Fibroblast of upper back skin (primary cell): ENCODE data around the gene HSPH1.
"Not testable (repeated sequence)": the region's sequence is repeated elsewhere in the genome, so short reads cannot be mapped to it uniquely, and the experiment has no call there.

ENCODE experiments used
- DNase-seq: peaks from one replicate; pipeline ENCODE4 v3.0.0-alpha.2; 2013

HSPH1 gene

GRCh38 chr13:31161557-31162150 lies at the start of gene HSPH1:
TSS of gene HSPH1 (minus strand) at chr13:31161904. CDS start at chr13:31161582, 322 bp downstream.
- peak; percentile 98 for DNase-seq

GRCh38 chr13:31209841-31210210 lies 48.1 kb upstream of the HSPH1 start:
- no peak for DNase-seq

- peak; percentile 78 for DNase-seq
These were observed 47.6 kb upstream of the HSPH1 start for GRCh38 chr13:31209172-31209840.

- DNase-seq: no peak
These were observed 46.9 kb upstream of the HSPH1 start for GRCh38 chr13:31208559-31209122.

- peak; percentile 78 for DNase-seq
These were observed 46.2 kb upstream of the HSPH1 start for GRCh38 chr13:31207661-31208552.

GRCh38 chr13:31204592-31204991 lies 42.9 kb upstream of the HSPH1 start:
- peak; percentile 70 for DNase-seq

GRCh38 chr13:31201341-31202031 lies 39.8 kb upstream of the HSPH1 start:
- peak; percentile 43 for DNase-seq

GRCh38 chr13:31200637-31200971 lies 38.9 kb upstream of the HSPH1 start:
- no peak for DNase-seq

- peak; percentile 75 for DNase-seq
These were observed 38.3 kb upstream of the HSPH1 start, which contains the start of gene B3GLCT for GRCh38 chr13:31199849-31200636. TSS of gene B3GLCT (plus strand) at chr13:31199975. CDS start at chr13:31200085, 110 bp downstream.

- DNase-seq: no peak
These were observed 37.8 kb upstream of the HSPH1 start for GRCh38 chr13:31199527-31199848.

- no peak for DNase-seq
These were observed 36.8 kb upstream of the HSPH1 start for GRCh38 chr13:31198519-31198918.

- no peak for DNase-seq
These were observed 35.3 kb upstream of the HSPH1 start for GRCh38 chr13:31196992-31197391.

- no peak for DNase-seq
These were observed 33.9 kb upstream of the HSPH1 start for GRCh38 chr13:31195616-31196015.

GRCh38 chr13:31192306-31192705 lies 30.6 kb upstream of the HSPH1 start:
- DNase-seq: no peak

- DNase-seq: no peak
These were observed 30.0 kb upstream of the HSPH1 start for GRCh38 chr13:31191748-31192147.

GRCh38 chr13:31184981-31185645 lies 23.4 kb upstream of the HSPH1 start:
- no peak for DNase-seq

GRCh38 chr13:31184451-31184850 lies 22.7 kb upstream of the HSPH1 start:
- no peak for DNase-seq

GRCh38 chr13:31182987-31183386 lies 21.3 kb upstream of the HSPH1 start:
- no peak for DNase-seq

GRCh38 chr13:31179754-31180153 lies 18.1 kb upstream of the HSPH1 start:
- DNase-seq: no peak

- no peak for DNase-seq
These were observed 17.5 kb upstream of the HSPH1 start for GRCh38 chr13:31179241-31179640.

- not testable (repeated sequence) for DNase-seq
These were observed 16.2 kb upstream of the HSPH1 start for GRCh38 chr13:31177813-31178495.
